ENCODE results near the gene MCAM. TPM values are rescaled to one million over a fixed set of nuclear protein-coding genes. Genes with fewer than 3 reads are reported as not detected.

Gene MCAM
- total and polyA plus RNA-seq, 2 donors (not counting 3 experiments of a cell fraction or from before 2014, with no cell fraction given), result 1,027 to 2,543 TPM

DNA sequence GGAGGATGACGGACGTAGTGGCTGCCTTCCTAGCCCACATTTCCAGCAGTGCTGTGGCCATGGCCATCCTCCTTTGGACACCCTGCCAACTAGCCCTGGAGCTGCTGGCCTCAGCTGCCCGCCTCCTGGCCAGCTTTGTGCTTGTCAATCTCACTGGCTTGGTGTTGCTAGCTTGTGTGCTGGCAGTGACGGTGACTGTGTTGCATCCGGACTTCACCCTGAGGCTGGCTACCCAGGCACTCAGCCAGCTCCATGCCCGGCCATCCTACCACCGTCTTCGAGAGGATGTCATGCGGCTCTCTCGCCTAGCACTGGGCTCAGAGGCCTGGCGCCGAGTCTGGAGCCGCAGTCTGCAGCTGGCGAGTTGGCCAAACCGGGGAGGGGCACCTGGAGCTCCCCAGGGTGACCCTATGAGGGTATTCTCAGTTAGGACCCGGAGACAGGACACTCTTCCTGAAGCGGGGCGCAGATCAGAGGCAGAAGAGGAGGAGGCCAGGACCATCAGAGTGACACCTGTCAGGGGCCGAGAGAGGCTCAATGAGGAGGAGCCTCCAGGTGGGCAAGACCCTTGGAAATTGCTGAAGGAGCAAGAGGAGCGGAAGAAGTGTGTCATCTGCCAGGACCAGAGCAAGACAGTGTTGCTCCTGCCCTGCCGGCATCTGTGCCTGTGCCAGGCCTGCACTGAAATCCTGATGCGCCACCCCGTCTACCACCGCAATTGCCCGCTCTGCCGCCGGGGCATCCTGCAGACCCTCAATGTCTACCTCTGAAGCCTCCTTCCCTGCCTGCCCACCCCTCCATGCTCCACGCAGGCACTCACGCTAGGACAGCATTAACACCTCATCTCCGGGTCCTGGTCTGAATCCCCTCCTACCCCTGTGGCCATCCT lies 19.0 kb upstream of the MCAM start:
- Histone ChIP-seq H3K9ac (replicated peaks; ENCODE audit: extremely low read depth, insufficient read depth, low read length) (no peak overlapping the region), H3K27me3 (ENCODE audit: control insufficient read depth in 2 of 2, insufficient read depth in 2 of 2, low read length in 2 of 2) (no peaks in the 10 kb centered on the region), H3K4me3 (replicated peaks in 1 of 3; ENCODE audit: insufficient read depth in 1 of 3, low read depth in 1 of 3, low read length in 3 of 3) (no peak overlapping the region), H3K79me2 (ENCODE audit: control insufficient read depth, insufficient read depth, low read length) (peaks cover 23% of the 10 kb centered on the region), H3K9me1 (replicated peaks; ENCODE audit: control insufficient read depth, extremely low read depth, insufficient read depth, low read length) (no peaks in the 10 kb centered on the region), H3K9me3 (replicated peaks; ENCODE audit: control insufficient read depth, insufficient read depth, low read length) (no peaks in the 10 kb centered on the region), H3K4me1 (ENCODE audit: control insufficient read depth, extremely low read depth, insufficient read depth, low read length) (peaks cover 37% of the 10 kb centered on the region), H3K4me2 (ENCODE audit: insufficient read depth, low read length) (peak overlapping the region; percentile 58), H4K20me1 (replicated peaks; ENCODE audit: control insufficient read depth, extremely low read depth, insufficient read depth, low read length) (no peaks in the 10 kb centered on the region), H3K36me3 (ENCODE audit: control insufficient read depth in 2 of 2, extremely low read depth in 1 of 2, insufficient read depth in 2 of 2, low read length in 2 of 2) (peaks cover 0 to 2% of the 10 kb centered on the region in 2 experiments), H2AFZ (ENCODE audit: low read depth, low read length) (no peak overlapping the region), H3K27ac (ENCODE audit: insufficient read depth, low read depth, low read length) (no peak overlapping the region)
- TF ChIP-seq JUN (IDR thresholded peaks at IDR 0.05; ENCODE audit: borderline replicate concordance, insufficient read depth, insufficient read length, low read depth), result no peak
- TF ChIP-seq MYC (IDR thresholded peaks at IDR 0.05; ENCODE audit: low read depth, low read length), result no peak
- FAIRE-seq (no peak), DNase-seq (ENCODE audit: low read depth, low spot score) (no peak)
- intact Hi-C loops (cut with micrococcal nuclease), result no loop called here
- dilution Hi-C loops (cut with MboI; ENCODE audit: extremely low pct_ligation_motif_present, low sequenced_read_pairs), result no loop called here
- BruUV-seq (replicated peaks), result no TSS peak
- ChIA-PET CTCF (interaction anchor here (2.3 kb wide), 1 partner anchor 13 kb away, joined by 17 read pairs; no protein-coding TSS in a partner anchor), POLR2A (no interaction called here)

DNA sequence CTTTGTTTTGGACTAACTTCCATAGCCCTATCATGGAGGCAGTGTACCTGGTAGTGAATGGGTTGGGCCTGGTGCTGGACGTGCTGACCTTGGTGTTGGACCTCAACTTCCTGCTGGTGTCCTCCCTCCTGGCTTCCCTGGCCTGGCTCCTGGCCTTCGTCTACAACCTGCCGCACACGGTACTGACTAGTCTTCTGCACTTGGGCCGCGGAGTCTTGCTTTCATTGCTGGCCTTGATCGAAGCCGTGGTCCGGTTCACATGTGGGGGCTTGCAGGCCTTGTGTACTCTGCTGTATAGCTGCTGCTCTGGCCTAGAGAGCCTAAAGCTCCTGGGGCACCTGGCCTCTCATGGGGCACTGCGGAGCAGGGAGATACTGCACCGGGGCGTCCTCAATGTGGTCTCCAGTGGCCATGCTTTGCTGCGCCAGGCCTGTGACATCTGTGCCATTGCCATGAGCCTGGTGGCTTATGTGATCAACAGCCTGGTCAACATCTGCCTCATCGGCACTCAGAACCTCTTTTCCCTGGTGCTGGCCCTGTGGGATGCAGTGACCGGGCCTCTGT lies 18.2 kb upstream of the MCAM start:
- dilution Hi-C loops (cut with MboI; ENCODE audit: extremely low pct_ligation_motif_present, low sequenced_read_pairs), result no loop called here
- Histone ChIP-seq H3K9ac (replicated peaks; ENCODE audit: extremely low read depth, insufficient read depth, low read length) (peak overlapping the region; percentile 75), H3K4me1 (ENCODE audit: control insufficient read depth, extremely low read depth, insufficient read depth, low read length) (peaks cover 35% of the 10 kb centered on the region), H3K9me1 (replicated peaks; ENCODE audit: control insufficient read depth, extremely low read depth, insufficient read depth, low read length) (no peaks in the 10 kb centered on the region), H3K79me2 (ENCODE audit: control insufficient read depth, insufficient read depth, low read length) (peaks cover 23% of the 10 kb centered on the region), H3K27me3 (ENCODE audit: control insufficient read depth in 2 of 2, insufficient read depth in 2 of 2, low read length in 2 of 2) (peaks cover 0 to under 1% of the 10 kb centered on the region in 2 experiments), H4K20me1 (replicated peaks; ENCODE audit: control insufficient read depth, extremely low read depth, insufficient read depth, low read length) (no peaks in the 10 kb centered on the region), H3K9me3 (replicated peaks; ENCODE audit: control insufficient read depth, insufficient read depth, low read length) (no peaks in the 10 kb centered on the region), H3K4me2 (ENCODE audit: insufficient read depth, low read length) (peak overlapping the region; percentile 58), H3K36me3 (ENCODE audit: control insufficient read depth in 2 of 2, extremely low read depth in 1 of 2, insufficient read depth in 2 of 2, low read length in 2 of 2) (peaks cover 0 to 2% of the 10 kb centered on the region in 2 experiments), H2AFZ (ENCODE audit: low read depth, low read length) (no peak overlapping the region), H3K4me3 (replicated peaks in 1 of 3; ENCODE audit: insufficient read depth in 1 of 3, low read depth in 1 of 3, low read length in 3 of 3) (peak overlapping the region; percentile 54 to 78 (median 77)), H3K27ac (ENCODE audit: insufficient read depth, low read depth, low read length) (peak overlapping the region; percentile 34)
- TF ChIP-seq, protein P1, sequence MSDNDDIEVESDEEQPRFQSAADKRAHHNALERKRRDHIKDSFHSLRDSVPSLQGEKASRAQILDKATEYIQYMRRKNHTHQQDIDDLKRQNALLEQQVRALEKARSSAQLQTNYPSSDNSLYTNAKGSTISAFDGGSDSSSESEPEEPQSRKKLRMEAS (IDR thresholded peaks at IDR 0.05; ENCODE audit: insufficient read depth, insufficient read length), result no peak
- TF ChIP-seq MYC (IDR thresholded peaks at IDR 0.05; ENCODE audit: low read depth, low read length), result no peak
- TF ChIP-seq EZH2 (IDR thresholded peaks at IDR 0.05; ENCODE audit: borderline replicate concordance, low read depth, low read length, severe bottlenecking), result no peak
- TF ChIP-seq JUN (IDR thresholded peaks at IDR 0.05; ENCODE audit: borderline replicate concordance, insufficient read depth, insufficient read length, low read depth), result no peak
- no peak for TF ChIP-seq GATA2 (IDR thresholded peaks at IDR 0.05; ENCODE audit: insufficient read depth, insufficient read length, low read depth, low read length)
- TF ChIP-seq POLR2AphosphoS5 (IDR thresholded peaks at IDR 0.05; ENCODE audit: insufficient read depth, low read depth, low read length), result no peak
- TF ChIP-seq POLR2A (IDR thresholded peaks at IDR 0.05; ENCODE audit: low read depth, low read length), result no peak
- TF ChIP-seq, protein P2, sequence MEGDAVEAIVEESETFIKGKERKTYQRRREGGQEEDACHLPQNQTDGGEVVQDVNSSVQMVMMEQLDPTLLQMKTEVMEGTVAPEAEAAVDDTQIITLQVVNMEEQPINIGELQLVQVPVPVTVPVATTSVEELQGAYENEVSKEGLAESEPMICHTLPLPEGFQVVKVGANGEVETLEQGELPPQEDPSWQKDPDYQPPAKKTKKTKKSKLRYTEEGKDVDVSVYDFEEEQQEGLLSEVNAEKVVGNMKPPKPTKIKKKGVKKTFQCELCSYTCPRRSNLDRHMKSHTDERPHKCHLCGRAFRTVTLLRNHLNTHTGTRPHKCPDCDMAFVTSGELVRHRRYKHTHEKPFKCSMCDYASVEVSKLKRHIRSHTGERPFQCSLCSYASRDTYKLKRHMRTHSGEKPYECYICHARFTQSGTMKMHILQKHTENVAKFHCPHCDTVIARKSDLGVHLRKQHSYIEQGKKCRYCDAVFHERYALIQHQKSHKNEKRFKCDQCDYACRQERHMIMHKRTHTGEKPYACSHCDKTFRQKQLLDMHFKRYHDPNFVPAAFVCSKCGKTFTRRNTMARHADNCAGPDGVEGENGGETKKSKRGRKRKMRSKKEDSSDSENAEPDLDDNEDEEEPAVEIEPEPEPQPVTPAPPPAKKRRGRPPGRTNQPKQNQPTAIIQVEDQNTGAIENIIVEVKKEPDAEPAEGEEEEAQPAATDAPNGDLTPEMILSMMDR (IDR thresholded peaks at IDR 0.05; ENCODE audit: extremely low read depth in 1 of 2, insufficient read depth in 1 of 2, low read depth in 1 of 2, low read length in 2 of 2), result no peak
- no peak for TF ChIP-seq FOS (IDR thresholded peaks at IDR 0.05; ENCODE audit: borderline replicate concordance, insufficient read depth, low read length)
- BruUV-seq (replicated peaks), result no TSS peak
- ChIA-PET CTCF (interaction anchor here (2.3 kb wide), 1 partner anchor 12 kb away, joined by 17 read pairs; no protein-coding TSS in a partner anchor), POLR2A (no interaction called here)
- FAIRE-seq (no peak), DNase-seq (ENCODE audit: low read depth, low spot score) (no peak)
- intact Hi-C loops (cut with micrococcal nuclease), result no loop called here

All from endothelial cell of umbilical vein (primary cell).